Mesenchymal stem cell (in vitro differentiated cells and primary cell): ENCODE measurements around the gene SLC17A5.
A peak's percentile ranks its signal among the peaks of the same experiment; 100 is the strongest.
"Not testable (repeated sequence)": the region's sequence is repeated elsewhere in the genome, so short reads cannot be mapped to it uniquely, and the experiment has no call there.

ENCODE experiments used
- DNase-seq: peaks from one replicate; pipeline ENCODE4 v3.0.0-alpha.2; 2013
- H2AFZ ChIP-seq: one replicate; pipeline ENCODE4 v1.6.1; 2013; ENCODE audit warnings: low read depth, mild to moderate bottlenecking, control low read depth, inconsistent platforms, low read length, moderate library complexity
- H2AK5ac ChIP-seq: 2 replicates; pipeline ENCODE4 v1.6.1; 2013; ENCODE audit warnings: low read length, moderate library complexity, mild to moderate bottlenecking, inconsistent platforms; ENCODE audit not compliant: severe bottlenecking
- H2BK120ac ChIP-seq: one replicate; pipeline ENCODE4 v1.6.1; 2013; ENCODE audit warnings: low read depth, mild to moderate bottlenecking, inconsistent platforms, low read length, moderate library complexity
- H2BK12ac ChIP-seq, 2 experiments: one replicate each; pipeline ENCODE4 v1.6.1; 2013; ENCODE audit warnings: inconsistent platforms in 2 of 2, low read length in 2 of 2, mild to moderate bottlenecking in 2 of 2, moderate library complexity in 2 of 2, control low read depth in 1 of 2
- H2BK15ac ChIP-seq: one replicate; pipeline ENCODE4 v1.6.1; 2013; ENCODE audit warnings: mild to moderate bottlenecking, low read depth, inconsistent platforms; ENCODE audit not compliant: poor library complexity, severe bottlenecking
- H2BK5ac ChIP-seq: 2 replicates; pipeline ENCODE4 v1.6.1; 2013; ENCODE audit warnings: low read depth, mild to moderate bottlenecking, low read length, control low read depth, inconsistent platforms; ENCODE audit not compliant: poor library complexity, severe bottlenecking
- H3K14ac ChIP-seq, 2 experiments: one replicate each; pipeline ENCODE4 v1.6.1; 2013; ENCODE audit warnings: inconsistent platforms in 2 of 2, low read length in 2 of 2, control low read depth in 1 of 2, mild to moderate bottlenecking in 1 of 2, moderate library complexity in 1 of 2
- H3K18ac ChIP-seq, 2 experiments: one replicate each; pipeline ENCODE4 v1.6.1; 2013; ENCODE audit warnings: inconsistent platforms in 2 of 2, low read length in 2 of 2, control low read depth in 1 of 2, low read depth in 1 of 2, mild to moderate bottlenecking in 1 of 2
- H3K23ac ChIP-seq, 2 experiments: one replicate each; pipeline ENCODE4 v1.6.1; 2013; ENCODE audit warnings: inconsistent platforms in 2 of 2, low read length in 2 of 2, mild to moderate bottlenecking in 2 of 2, moderate library complexity in 2 of 2, control low read depth in 1 of 2
- H3K27ac ChIP-seq: 2 replicates; pipeline ENCODE4 v1.5.1; 2013; ENCODE audit warnings: mild to moderate bottlenecking, moderate library complexity, low read length, control low read depth, inconsistent platforms; ENCODE audit not compliant: poor library complexity, severe bottlenecking
- H3K27me3 ChIP-seq, 2 experiments: 2 replicates each; pipeline versions ENCODE4 v1.6.1 to v1.7.0; 2013; ENCODE audit warnings: low read length in 2 of 2, mild to moderate bottlenecking in 2 of 2, moderate library complexity in 2 of 2, control low read depth in 1 of 2, inconsistent platforms in 1 of 2; ENCODE audit not compliant: control insufficient read depth in 1 of 2, insufficient read depth in 1 of 2
- H3K36me3 ChIP-seq, 2 experiments: 2 replicates each; pipeline versions ENCODE4 v1.6.1 to v1.7.0; 2013; ENCODE audit warnings: low read length in 2 of 2, control low read depth in 1 of 2, inconsistent platforms in 1 of 2, low read depth in 1 of 2, mild to moderate bottlenecking in 1 of 2; ENCODE audit not compliant: insufficient read depth in 2 of 2, control insufficient read depth in 1 of 2
- H3K4ac ChIP-seq, 2 experiments: one replicate each; pipeline ENCODE4 v1.6.1; 2013; ENCODE audit warnings: inconsistent platforms in 2 of 2, low read length in 2 of 2, mild to moderate bottlenecking in 2 of 2, moderate library complexity in 2 of 2, control low read depth in 1 of 2, low read depth in 1 of 2
- H3K4me1 ChIP-seq: 2 replicates; pipeline ENCODE4 v1.6.1; 2013; ENCODE audit warnings: low read depth, low read length, control low read depth; ENCODE audit not compliant: control insufficient read depth, insufficient read depth
- H3K4me2 ChIP-seq: 2 replicates; pipeline ENCODE4 v1.6.1; 2013; ENCODE audit warnings: low read length, mild to moderate bottlenecking, inconsistent platforms; ENCODE audit not compliant: poor library complexity, severe bottlenecking
- H3K4me3 ChIP-seq, 2 experiments: 2 replicates each; pipeline versions ENCODE4 v1.5.1 to v1.7.0; 2013; ENCODE audit warnings: low read length in 2 of 2, mild to moderate bottlenecking in 2 of 2, control low read depth in 1 of 2, low read depth in 1 of 2; ENCODE audit not compliant: insufficient read depth in 1 of 2
- H3K79me1 ChIP-seq: replicated peaks from 2 replicates; pipeline ENCODE4 v1.6.1; 2013; ENCODE audit warnings: mild to moderate bottlenecking, control low read depth, low read length, inconsistent platforms; ENCODE audit not compliant: poor library complexity, severe bottlenecking
- H3K9ac ChIP-seq: 2 replicates; pipeline ENCODE4 v1.7.0; 2013; ENCODE audit warnings: mild to moderate bottlenecking, low read length, moderate library complexity
- H3K9me3 ChIP-seq: 2 replicates; pipeline ENCODE4 v1.7.0; 2013; ENCODE audit warnings: mild to moderate bottlenecking, low read length; ENCODE audit not compliant: control insufficient read depth
- H4K8ac ChIP-seq: one replicate; pipeline ENCODE4 v1.6.1; 2013; ENCODE audit warnings: inconsistent platforms, mild to moderate bottlenecking, low read length, moderate library complexity
- H4K91ac ChIP-seq: one replicate; pipeline ENCODE4 v1.6.1; 2013; ENCODE audit warnings: mild to moderate bottlenecking, low read length, inconsistent platforms
- WGBS: methylation state at CpG from one replicate; pipeline ENCODE4 v1.1.7; 2013; ENCODE audit warnings: mixed read lengths; 5-methylcytosine and 5-hydroxymethylcytosine counted together

SLC17A5 gene

GRCh38 chr6:73566954-73567591 is 86.7 kb downstream of the SLC17A5 start:
- Histone ChIP-seq H3K23ac (no peak overlapping the region), H4K8ac (peak overlapping the region; percentile 75), H3K9ac (peak overlapping the region; percentile 58), H3K9me3 (no peaks in the 10 kb centered on the region), H3K14ac (no peak overlapping the region), H3K4me1 (peaks cover 9% of the 10 kb centered on the region), H4K91ac (no peak overlapping the region), H2BK12ac (peak overlapping the region in 1 of 2 experiments; percentile 29), H2BK120ac (peak overlapping the region; percentile 6), H3K79me1 (no peaks in the 10 kb centered on the region), H3K27ac (no peak overlapping the region), H3K4me3 (peak overlapping the region in 1 of 2 experiments; percentile 16), H3K27me3 (no peaks in the 10 kb centered on the region), H3K36me3 (no peaks in the 10 kb centered on the region), H2AFZ (no peak overlapping the region), H2BK15ac (no peak overlapping the region), H2BK5ac (no peak overlapping the region), H3K4me2 (no peak overlapping the region), H3K18ac (peak overlapping the region in 1 of 2 experiments; percentile 1), H3K4ac (no peak overlapping the region), H2AK5ac (peak overlapping the region; percentile 9)
- peak; percentile 66 for DNase-seq
- 74% methylated on average over 7 of the region's 8 CpGs for WGBS

GRCh38 chr6:73566486-73566871 is 87.3 kb downstream of the SLC17A5 start:
- H2AK5ac ChIP-seq, H3K18ac ChIP-seq, H4K8ac ChIP-seq, H3K27me3 ChIP-seq, H3K36me3 ChIP-seq, H4K91ac ChIP-seq, H3K14ac ChIP-seq, H2AFZ ChIP-seq, H3K4me1 ChIP-seq, H3K4ac ChIP-seq, H3K4me3 ChIP-seq, H3K9ac ChIP-seq, H3K79me1 ChIP-seq, H2BK5ac ChIP-seq, H2BK15ac ChIP-seq, H3K23ac ChIP-seq, DNase-seq, H3K9me3 ChIP-seq, H2BK120ac ChIP-seq, H2BK12ac ChIP-seq: not testable (repeated sequence)
- 83% methylated on average over 2 of the region's 2 CpGs for WGBS
- Histone ChIP-seq H3K27ac (peak overlapping the region; percentile 70), H3K4me2 (peak overlapping the region; percentile 25)

GRCh38 chr6:73565767-73566485 is 87.9 kb downstream of the SLC17A5 start:
- no peak for DNase-seq
- peak overlapping the region; percentile 25 for H3K4me2 ChIP-seq
- no peaks in the 10 kb centered on the region for H3K36me3 ChIP-seq
- peak overlapping the region; percentile 41 for H2AK5ac ChIP-seq
- H3K9ac ChIP-seq, result peak overlapping the region; percentile 50
- H2BK12ac ChIP-seq, result peak overlapping the region in 1 of 2 experiments; percentile 84
- no peak overlapping the region for H2BK5ac ChIP-seq
- peak overlapping the region; percentile 7 for H4K8ac ChIP-seq
- peak overlapping the region in 1 of 2 experiments; percentile 8 for H3K18ac ChIP-seq
- H3K4me1 ChIP-seq, result peaks cover 9% of the 10 kb centered on the region
- H3K9me3 ChIP-seq, result no peaks in the 10 kb centered on the region
- 91% methylated on average over 9 of the region's 11 CpGs for WGBS
- no peak overlapping the region for H2BK120ac ChIP-seq
- H3K79me1 ChIP-seq, result no peaks in the 10 kb centered on the region
- H4K91ac ChIP-seq, result no peak overlapping the region
- no peaks in the 10 kb centered on the region for H3K27me3 ChIP-seq
- H2BK15ac ChIP-seq, result no peak overlapping the region
- no peak overlapping the region for H3K4ac ChIP-seq
- H2AFZ ChIP-seq, result no peak overlapping the region
- peak overlapping the region; percentile 70 for H3K27ac ChIP-seq
- peak overlapping the region in 1 of 2 experiments; percentile 30 for H3K4me3 ChIP-seq
- no peak overlapping the region for H3K23ac ChIP-seq
- no peak overlapping the region for H3K14ac ChIP-seq

- Histone ChIP-seq H3K79me1 (no peaks in the 10 kb centered on the region), H2BK15ac (peak overlapping the region; percentile 3), H3K27ac (no peak overlapping the region), H3K23ac (no peak overlapping the region), H2BK12ac (no peak overlapping the region), H3K4me2 (no peak overlapping the region), H4K91ac (no peak overlapping the region), H3K27me3 (no peaks in the 10 kb centered on the region), H3K14ac (no peak overlapping the region), H3K4me1 (peaks cover 9% of the 10 kb centered on the region), H3K9me3 (no peaks in the 10 kb centered on the region), H4K8ac (peak overlapping the region; percentile 41), H2AK5ac (no peak overlapping the region), H3K4me3 (no peak overlapping the region), H3K36me3 (no peaks in the 10 kb centered on the region), H2AFZ (no peak overlapping the region), H3K4ac (no peak overlapping the region), H2BK120ac (no peak overlapping the region), H3K18ac (no peak overlapping the region), H2BK5ac (no peak overlapping the region), H3K9ac (peak overlapping the region; percentile 50)
- WGBS, result 96% methylated on average over 16 of the region's 17 CpGs
- no peak for DNase-seq
Observed at GRCh38 chr6:73564578-73565345, 89.0 kb downstream of the SLC17A5 start.
